Panc1 (cell line): Measurements from ENCODE around the gene CD5L. TPM values are rescaled to one million over a fixed set of nuclear protein-coding genes. Genes with fewer than 3 reads are reported as not detected.

ENCODE experiments used
- ATAC-seq: fragments of 200-7000 bp; cut with Tn5 transposase; 2 replicates; pipeline ENCODE4 v1.9.1; 2020; ENCODE audit warnings: mild to moderate bottlenecking, moderate library complexity
- BruUV-seq: library from RNA; stranded (reverse); fragments of 400-500 nt; replicated peaks from 2 replicates; lab custom pipeline; 2021; lab: Mats Ljungman, UMichigan
- CTCF ChIA-PET: fragments of 300-600 bp; sonication (Branson Sonifier 250); formaldehyde crosslinking; loops from one replicate; lab custom pipeline; 2022; ENCODE audit warnings: antibody characterized with exemption; lab: Charles Lee
- POLR2A ChIA-PET: fragments of 300-600 bp; sonication (Branson Sonifier 250); formaldehyde crosslinking; loops from one replicate; lab custom pipeline; 2022; ENCODE audit warnings: antibody characterized with exemption; lab: Charles Lee
- DNase-seq: peaks from one replicate; pipeline ENCODE4 v3.0.0-alpha.2; 2010; ENCODE audit warnings: low read depth, low spot score
- H3K27ac ChIP-seq: 2 replicates; pipeline ENCODE4 v1.5.1; 2011; ENCODE audit warnings: mild to moderate bottlenecking, low read length, inconsistent platforms
- H3K27me3 ChIP-seq: fragments of 200-500 bp; sonication (Bioruptor generic); 2 replicates; pipeline ENCODE4 v1.6.0; 2014; ENCODE audit warnings: low read length, inconsistent platforms; ENCODE audit not compliant: control insufficient read depth, insufficient read depth
- H3K36me3 ChIP-seq: fragments of 200-500 bp; sonication (Bioruptor generic); 2 replicates; pipeline ENCODE4 v1.5.1; 2014; ENCODE audit warnings: inconsistent platforms, mild to moderate bottlenecking, low read length, moderate library complexity; ENCODE audit not compliant: control insufficient read depth, insufficient read depth
- H3K4me1 ChIP-seq: 2 replicates; pipeline ENCODE4 v1.5.1; 2011; ENCODE audit warnings: inconsistent platforms, mild to moderate bottlenecking, low read length, moderate library complexity; ENCODE audit not compliant: control insufficient read depth, insufficient read depth
- H3K4me3 ChIP-seq, 2 experiments: 2 replicates each; pipeline ENCODE4 v1.5.1; 2011 to 2012; ENCODE audit warnings: low read depth in 2 of 2, low read length in 2 of 2, mild to moderate bottlenecking in 2 of 2, inconsistent platforms in 1 of 2, moderate library complexity in 1 of 2
- H3K9me3 ChIP-seq: fragments of 200-500 bp; sonication (Bioruptor generic); 2 replicates; pipeline ENCODE4 v1.5.1; 2014; ENCODE audit warnings: low read depth, mild to moderate bottlenecking, inconsistent platforms, low read length, moderate library complexity; ENCODE audit not compliant: control insufficient read depth, insufficient read depth
- POLR2AphosphoS5 ChIP-seq: IDR thresholded peaks from 2 replicates; pipeline ENCODE4 v1.6.1; 2012; ENCODE audit warnings: mild to moderate bottlenecking, low read depth, low read length, moderate library complexity
- REST ChIP-seq, 2 experiments: IDR thresholded peaks; 2 replicates each; pipeline ENCODE4 v1.6.1; 2011 to 2012; ENCODE audit warnings: low read depth in 2 of 2, control low read depth in 1 of 2, low read length in 1 of 2, mild to moderate bottlenecking in 1 of 2, moderate library complexity in 1 of 2; ENCODE audit not compliant: insufficient read depth in 1 of 2
- SIN3A ChIP-seq: IDR thresholded peaks from 2 replicates; pipeline ENCODE4 v1.6.1; 2012; ENCODE audit warnings: low read depth, mild to moderate bottlenecking, low read length, moderate library complexity, borderline replicate concordance; ENCODE audit not compliant: insufficient read depth
- TCF7L2 ChIP-seq: IDR thresholded peaks from 2 replicates; pipeline ENCODE4 v1.6.1; 2011; ENCODE audit warnings: mild to moderate bottlenecking, low read depth, low read length, inconsistent platforms
- in situ Hi-C: cut with HindIII; loops from 2 replicates; pipeline ENCODE4 v1.10.0; 2016; ENCODE audit warnings: low sequenced_read_pairs, low pct_unique_long_range_greater_than_20kb
- intact Hi-C: fragments of 100-400 bp; cut with micrococcal nuclease; formaldehyde crosslinking; loops from one replicate; pipeline ENCODE4 v1.10.0; 2022; ENCODE audit not compliant: unreplicated experiment
- total RNA-seq: library from RNA; stranded (reverse); gene quantifications from one replicate; pipeline ENCODE4 v1.2.1, GENCODE V29; 2021; ENCODE audit not compliant: unreplicated experiment
- TF ChIP-seq, protein P1 (sequence below): fragments of 450-650 bp; IDR thresholded peaks from 2 replicates; pipeline ENCODE4 v1.5.1; 2017; ENCODE audit warnings: mild to moderate bottlenecking

The CD5L gene
- total RNA-seq, 1 experiment from 2014 or later = not detected

GRCh38 chr1:157782931-157783330 is 58.7 kb downstream of the CD5L start:
- TF ChIP-seq, protein P1, sequence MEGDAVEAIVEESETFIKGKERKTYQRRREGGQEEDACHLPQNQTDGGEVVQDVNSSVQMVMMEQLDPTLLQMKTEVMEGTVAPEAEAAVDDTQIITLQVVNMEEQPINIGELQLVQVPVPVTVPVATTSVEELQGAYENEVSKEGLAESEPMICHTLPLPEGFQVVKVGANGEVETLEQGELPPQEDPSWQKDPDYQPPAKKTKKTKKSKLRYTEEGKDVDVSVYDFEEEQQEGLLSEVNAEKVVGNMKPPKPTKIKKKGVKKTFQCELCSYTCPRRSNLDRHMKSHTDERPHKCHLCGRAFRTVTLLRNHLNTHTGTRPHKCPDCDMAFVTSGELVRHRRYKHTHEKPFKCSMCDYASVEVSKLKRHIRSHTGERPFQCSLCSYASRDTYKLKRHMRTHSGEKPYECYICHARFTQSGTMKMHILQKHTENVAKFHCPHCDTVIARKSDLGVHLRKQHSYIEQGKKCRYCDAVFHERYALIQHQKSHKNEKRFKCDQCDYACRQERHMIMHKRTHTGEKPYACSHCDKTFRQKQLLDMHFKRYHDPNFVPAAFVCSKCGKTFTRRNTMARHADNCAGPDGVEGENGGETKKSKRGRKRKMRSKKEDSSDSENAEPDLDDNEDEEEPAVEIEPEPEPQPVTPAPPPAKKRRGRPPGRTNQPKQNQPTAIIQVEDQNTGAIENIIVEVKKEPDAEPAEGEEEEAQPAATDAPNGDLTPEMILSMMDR = no peak
- no peak for TF ChIP-seq TCF7L2
- TF ChIP-seq REST (IDR thresholded peaks at IDR 0.05; ENCODE audit: insufficient read depth in 1 of 2, low read depth in 2 of 2, low read length in 1 of 2) = no peak
- no peak for TF ChIP-seq POLR2AphosphoS5
- TF ChIP-seq SIN3A = no peak
- no peak for ATAC-seq
- H3K4me3 ChIP-seq = no peak overlapping the region
- BruUV-seq = no TSS peak
- DNase-seq = no peak
- no peak overlapping the region for H3K27ac ChIP-seq
- intact Hi-C loops (no loop called here), in situ Hi-C loops (no loop called here)
- no peaks in the 10 kb centered on the region for H3K27me3 ChIP-seq
- POLR2A ChIA-PET = no interaction called here
- H3K36me3 ChIP-seq = no peaks in the 10 kb centered on the region
- no peaks in the 10 kb centered on the region for H3K4me1 ChIP-seq
- no peaks in the 10 kb centered on the region for H3K9me3 ChIP-seq
- CTCF ChIA-PET = no interaction called here

- H3K4me1 ChIP-seq = no peaks in the 10 kb centered on the region
- ChIA-PET CTCF (no interaction called here), POLR2A (interaction anchor here (0.5 kb wide), 1 partner anchor 342 kb away, joined by 3 read pairs; no protein-coding TSS in a partner anchor)
- H3K4me3 ChIP-seq = no peak overlapping the region
- no peak overlapping the region for H3K27ac ChIP-seq
- BruUV-seq = no TSS peak
- ATAC-seq = no peak
- DNase-seq = no peak
- no peaks in the 10 kb centered on the region for H3K27me3 ChIP-seq
- in situ Hi-C loops (no loop called here), intact Hi-C loops (no loop called here)
- no peaks in the 10 kb centered on the region for H3K36me3 ChIP-seq
- TF ChIP-seq SIN3A (no peak), POLR2AphosphoS5 (no peak), TCF7L2 (no peak), REST (IDR thresholded peaks at IDR 0.05; ENCODE audit: insufficient read depth in 1 of 2, low read depth in 2 of 2, low read length in 1 of 2) (no peak)
- TF ChIP-seq, protein P1 = no peak
- no peaks in the 10 kb centered on the region for H3K9me3 ChIP-seq
These were observed 60.6 kb downstream of the CD5L start for GRCh38 chr1:157781048-157781447.

Other genes starting within 250 kb of the CD5L start
- not detected for gene FCRL4, start 243.7 kb downstream of the CD5L start, total RNA-seq
- not detected for gene FCRL3, start 141.0 kb downstream of the CD5L start, total RNA-seq
- gene FCRL2, start 64.7 kb downstream of the CD5L start, total RNA-seq = not detected
- not detected for gene FCRL1, start 21.7 kb downstream of the CD5L start, total RNA-seq
- 145 TPM for gene KIRREL1, start 151.8 kb upstream of the CD5L start, total RNA-seq